C4-2B (cell line): ENCODE results near the gene CCSER2.
"Not testable (repeated sequence)": the region's sequence is repeated elsewhere in the genome, so short reads cannot be mapped to it uniquely, and the experiment has no call there.

Experiments
- H3K27ac ChIP-seq: fragments of 450-650 bp; 2 replicates; pipeline ENCODE4 v1.5.1; 2017
- CTCF ChIP-seq: fragments of 450-650 bp; conservative IDR thresholded peaks from 2 replicates; pipeline ENCODE4 v1.5.1; 2017; ENCODE audit warnings: mild to moderate bottlenecking
- ZFX ChIP-seq: fragments of 450-650 bp; IDR thresholded peaks from 2 replicates; pipeline ENCODE4 v1.6.1; 2017

Gene CCSER2

DNA sequence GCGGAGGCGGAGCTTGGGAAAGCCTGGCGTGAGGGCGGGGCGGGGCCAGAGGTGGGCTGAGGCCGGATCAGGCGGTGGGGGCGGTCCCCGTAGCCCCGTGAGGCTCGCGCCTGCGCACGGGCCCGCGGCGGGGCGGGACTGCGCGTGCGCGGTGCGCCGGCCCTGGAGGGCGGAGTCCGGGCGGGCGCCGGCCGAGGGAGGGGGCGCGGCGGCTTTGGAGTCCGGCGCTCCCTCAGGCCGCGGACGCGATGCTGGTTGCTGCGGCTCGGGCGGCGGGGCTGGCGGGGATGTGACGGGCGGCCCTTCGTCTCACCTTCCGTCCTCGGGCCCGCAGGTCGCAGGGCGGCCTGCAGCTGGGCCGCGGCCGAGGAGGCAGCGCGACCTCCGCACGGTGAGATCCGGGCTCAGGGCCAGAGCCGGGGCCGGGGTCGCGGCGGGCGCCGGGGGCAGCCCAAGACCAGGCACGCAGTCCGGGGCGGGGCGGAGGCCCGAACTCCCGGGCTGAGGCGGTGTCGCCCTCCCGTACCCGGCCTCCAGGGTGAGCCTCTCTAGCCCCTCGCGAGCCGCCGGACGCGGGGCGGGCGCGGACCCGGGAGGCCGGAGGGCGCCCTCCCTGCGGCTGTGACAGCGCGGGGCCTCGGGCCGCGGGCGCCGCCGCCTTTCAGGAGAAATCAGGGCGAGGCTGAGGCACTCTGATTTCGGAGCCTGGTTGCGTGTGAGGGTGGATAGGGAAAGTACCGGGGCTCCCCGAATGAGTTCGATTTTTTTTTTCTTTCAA is at the start of gene CCSER2:
CCSER2 (plus strand) TSS at position 172 of the 778 bp plus-strand sequence. CDS start 42,464 bp downstream, outside the sequence.
- TF ChIP-seq ZFX (peak; percentile 90), CTCF (peak; percentile 31)
- H3K27ac ChIP-seq = peak within 1 kb of the TSS; percentile 79

DNA sequence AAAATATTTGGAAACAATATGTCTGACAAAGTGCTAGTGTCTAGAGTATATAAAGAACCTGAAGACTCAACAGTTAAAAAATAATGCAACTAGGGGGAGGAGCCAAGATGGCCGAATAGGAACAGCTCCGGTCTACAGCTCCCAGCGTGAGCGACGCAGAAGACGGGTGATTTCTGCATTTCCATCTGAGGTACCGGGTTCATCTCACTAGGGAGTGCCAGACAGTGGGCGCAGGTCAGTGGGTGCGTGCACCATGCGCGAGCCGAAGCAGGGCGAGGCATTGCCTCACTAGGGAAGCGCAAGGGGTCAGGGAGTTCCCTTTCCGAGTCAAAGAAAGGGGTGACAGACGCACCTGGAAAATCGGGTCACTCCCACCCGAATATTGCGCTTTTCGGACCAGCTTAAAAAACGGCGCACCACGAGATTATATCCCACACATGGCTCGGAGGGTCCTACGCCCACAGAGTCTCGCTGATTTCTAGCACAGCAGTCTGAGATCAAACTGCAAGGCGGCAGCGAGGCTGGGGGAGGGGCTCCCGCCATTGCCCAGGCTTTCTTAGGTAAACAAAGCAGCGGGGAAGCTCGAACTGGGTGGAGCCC is 48.4 kb upstream of the CCSER2 start:
- H3K27ac ChIP-seq = not testable (repeated sequence)

- TF ChIP-seq ZFX (no peak), CTCF (no peak)
- H3K27ac ChIP-seq = no peak overlapping the region
Measured at GRCh38 chr10:84286695-84287094, 41.7 kb upstream of the CCSER2 start.

DNA sequence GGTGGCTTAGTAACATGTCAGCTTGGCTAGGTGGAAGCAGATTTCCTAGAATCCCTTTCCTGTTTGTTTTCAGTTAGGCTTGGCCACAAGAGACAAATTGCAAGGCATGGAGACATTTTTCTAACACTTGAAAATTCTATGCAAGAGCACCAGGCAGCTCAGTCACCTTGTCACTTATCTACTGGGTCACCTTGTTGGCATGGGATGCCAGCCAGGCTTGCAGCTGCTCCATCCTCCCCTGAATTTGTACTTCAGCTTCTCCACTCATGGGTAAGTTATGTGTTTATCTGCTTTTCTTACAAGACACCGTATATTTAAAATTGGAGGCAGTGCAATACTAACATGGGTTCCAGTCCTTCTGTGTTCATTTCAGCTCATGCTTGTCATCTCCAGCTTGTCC is 40.2 kb upstream of the CCSER2 start:
- TF ChIP-seq ZFX = no peak
- TF ChIP-seq CTCF = no peak
- H3K27ac ChIP-seq = no peak overlapping the region

- H3K27ac ChIP-seq = no peak overlapping the region
- TF ChIP-seq ZFX (no peak), CTCF (no peak)
Measured at GRCh38 chr10:84289521-84290200, 38.7 kb upstream of the CCSER2 start.

DNA sequence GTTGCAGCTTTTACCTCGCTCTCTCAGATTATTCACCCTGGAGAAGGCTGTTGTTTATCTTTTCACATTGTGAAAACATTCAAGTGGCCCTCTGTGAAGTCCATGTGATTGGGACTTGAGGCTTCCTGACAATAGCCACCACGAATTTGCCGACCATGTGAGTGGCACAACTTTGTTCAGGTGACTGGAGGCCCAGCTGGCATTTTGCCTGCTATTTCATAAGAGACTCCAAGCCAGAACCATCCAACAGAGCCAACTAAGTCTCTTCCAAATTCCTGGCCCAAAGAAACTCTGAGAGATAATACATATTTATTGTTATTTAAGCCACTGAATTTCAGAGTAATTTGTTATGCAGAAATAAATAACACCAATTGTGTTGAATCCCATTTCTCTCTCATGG is 38.2 kb upstream of the CCSER2 start:
- no peak for TF ChIP-seq CTCF
- TF ChIP-seq ZFX = no peak
- H3K27ac ChIP-seq = no peak overlapping the region

DNA sequence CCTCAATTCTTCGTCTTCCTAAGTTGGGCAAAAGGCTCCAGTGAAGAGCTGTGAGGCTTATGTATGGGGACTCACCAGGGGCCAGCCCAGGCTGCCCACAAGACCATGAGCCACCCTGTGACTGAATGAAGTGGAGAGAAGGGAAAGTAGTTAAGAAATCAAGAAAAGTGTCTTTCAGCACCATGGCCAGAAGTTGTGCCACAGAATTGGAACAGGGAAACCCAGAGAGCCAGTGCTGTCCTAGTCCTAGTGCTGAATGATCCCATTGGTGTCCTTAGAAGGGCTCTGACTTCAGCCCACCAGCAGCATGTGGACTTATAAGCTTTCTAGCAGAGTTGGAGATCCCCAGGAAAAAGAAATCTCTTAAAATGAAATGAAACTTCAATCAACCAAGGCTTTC is 37.0 kb upstream of the CCSER2 start:
- no peak overlapping the region for H3K27ac ChIP-seq
- TF ChIP-seq ZFX (no peak), CTCF (no peak)
